Activated CD4-positive, alpha-beta T cell treated with anti-CD3 and anti-CD28 coated beads, Interleukin-2, amount 50 U/mL, for 4 hours (primary cell): ENCODE results near the gene ANKS1B.
"Not testable (repeated sequence)": the region's sequence is repeated elsewhere in the genome, so short reads cannot be mapped to it uniquely, and the experiment has no call there.

ENCODE experiments used
- DNase-seq, 2 experiments: peaks; one replicate each; pipeline ENCODE4 v3.0.0-alpha.2; 2020

Gene ANKS1B

DNA sequence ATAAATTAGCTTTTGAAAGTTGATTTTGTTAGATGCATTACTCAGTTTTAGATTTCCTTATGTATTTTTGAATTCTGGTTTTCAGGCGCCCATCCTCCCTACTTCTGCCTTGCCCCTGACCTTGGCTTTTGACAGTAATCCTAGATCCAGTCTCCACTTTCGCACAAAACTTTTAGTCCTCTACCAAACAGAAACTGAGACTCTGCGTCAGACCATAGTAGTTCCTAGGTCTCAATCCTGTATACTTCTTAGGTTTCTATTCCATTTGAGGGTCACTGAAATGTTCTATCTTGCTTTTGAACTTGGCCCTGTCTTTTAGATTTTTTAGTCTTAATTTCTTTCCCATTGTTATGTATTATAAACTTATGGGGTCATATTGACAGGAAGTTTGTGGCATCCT, 645.1 kb downstream of the ANKS1B start:
- DNase-seq, result no peak

DNA sequence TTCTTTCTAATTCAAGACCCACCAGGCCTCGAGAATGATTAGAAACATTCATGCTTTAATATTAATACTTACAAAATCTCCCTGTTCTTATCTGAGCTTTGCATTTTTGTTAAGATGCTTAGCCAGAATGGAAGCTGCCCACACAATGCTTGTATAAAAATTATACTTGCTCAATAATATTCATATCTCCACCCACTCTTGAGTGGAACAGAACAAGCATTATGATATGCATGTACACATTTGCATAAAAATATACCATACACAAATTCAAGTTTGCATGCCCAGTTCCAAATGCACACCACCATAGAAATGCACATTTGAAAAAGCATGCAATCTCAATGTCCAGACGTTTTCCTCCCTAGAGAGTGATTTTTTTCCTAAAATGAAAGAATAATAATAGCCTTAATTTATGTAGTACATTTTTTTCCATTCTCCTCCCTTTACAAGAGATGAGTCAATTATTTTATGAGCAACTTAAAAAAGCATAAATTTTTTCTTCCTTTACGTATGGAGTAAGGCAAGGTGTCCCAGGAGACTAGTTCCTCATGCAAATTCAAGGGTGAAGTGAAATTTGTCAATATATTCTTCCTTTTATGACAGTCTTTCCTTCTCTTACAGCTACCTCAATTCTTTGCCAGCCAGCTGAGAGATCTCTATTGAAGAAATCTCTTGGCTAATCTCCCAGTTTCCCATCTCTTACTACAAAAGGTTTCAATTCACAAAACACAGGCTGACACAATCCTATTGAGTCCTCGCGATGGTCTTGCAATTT, 650.3 kb downstream of the ANKS1B start:
- DNase-seq, result no peak

DNA sequence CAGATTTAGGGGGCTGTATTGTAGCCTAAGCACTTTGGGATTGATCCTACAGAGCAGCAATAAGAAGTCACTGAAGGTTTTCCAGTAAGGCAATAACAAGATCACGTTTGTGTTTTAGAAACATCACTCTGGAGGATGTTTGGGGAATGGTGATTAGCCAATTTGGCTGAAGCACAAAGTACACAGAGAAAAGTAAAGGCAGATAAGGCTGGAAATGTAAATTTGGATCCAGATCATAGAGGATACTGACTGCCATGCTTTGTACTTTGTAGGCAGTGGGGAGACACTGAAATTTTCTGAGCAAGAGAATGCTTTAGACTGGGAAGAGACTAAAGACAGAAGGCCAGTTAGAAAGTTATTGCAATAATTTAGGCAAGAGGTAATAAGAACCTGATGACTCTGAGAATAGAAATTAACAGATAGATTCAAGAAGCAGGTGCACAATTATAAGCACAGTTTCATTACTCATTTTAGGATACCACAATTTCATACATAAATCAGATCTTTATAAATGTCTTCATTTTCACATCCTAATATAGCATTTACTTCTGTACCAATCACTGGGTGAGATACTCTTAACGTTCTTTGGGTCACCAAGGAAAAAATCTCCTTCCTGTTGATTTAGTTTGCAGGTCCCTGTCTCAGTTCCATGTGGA, 651.7 kb downstream of the ANKS1B start:
- DNase-seq, result no peak

- no peak for DNase-seq
Measured at GRCh38 chr12:99330216-99330615, 654.5 kb downstream of the ANKS1B start.

DNA sequence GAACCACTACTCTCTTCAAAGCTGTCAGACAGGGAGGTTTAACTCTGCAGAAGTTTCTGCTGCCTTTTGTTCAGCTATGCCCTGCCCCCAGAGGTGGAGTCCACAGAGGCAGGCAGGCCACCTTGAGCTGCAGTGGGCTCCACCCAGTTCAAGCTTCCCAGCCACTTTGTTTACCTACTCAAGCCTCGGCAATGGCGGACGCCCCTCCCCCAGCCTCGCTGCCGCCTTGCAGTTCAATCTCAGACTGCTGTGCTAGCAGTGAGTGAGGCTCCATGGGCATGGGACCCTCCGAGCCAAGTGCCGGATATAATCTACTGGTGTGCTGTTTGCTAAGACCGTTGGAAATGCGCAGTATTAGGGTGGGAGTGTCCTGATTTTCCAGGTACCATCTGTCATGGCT, 663.5 kb downstream of the ANKS1B start:
- not testable (repeated sequence) for DNase-seq

GRCh38 chr12:99311373-99311772, 673.4 kb downstream of the ANKS1B start:
- no peak for DNase-seq

GRCh38 chr12:99309812-99310211, 674.9 kb downstream of the ANKS1B start:
- DNase-seq, result no peak

- DNase-seq, result no peak
Measured at GRCh38 chr12:99302874-99303273, 681.9 kb downstream of the ANKS1B start.

GRCh38 chr12:99287136-99287535, 697.6 kb downstream of the ANKS1B start:
- no peak for DNase-seq

DNA sequence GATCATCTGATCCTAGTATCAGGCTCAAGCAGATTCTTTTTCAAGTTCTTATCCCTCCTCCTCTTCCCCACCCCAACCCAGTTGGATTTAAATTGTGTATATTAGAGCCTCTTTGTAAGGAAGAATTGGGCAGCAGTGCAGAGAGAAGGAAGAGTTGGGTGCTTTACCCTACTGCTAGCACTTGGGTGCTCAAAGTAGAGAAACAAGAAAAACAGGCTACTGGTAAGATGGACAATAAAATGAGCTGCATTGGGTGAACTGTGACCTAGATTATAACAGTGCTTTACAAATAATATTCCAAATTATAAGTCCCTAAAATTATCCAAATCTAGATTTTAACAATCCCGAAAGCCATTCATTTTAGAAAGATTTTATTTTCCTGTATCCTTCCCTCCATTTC, 700.6 kb downstream of the ANKS1B start:
- DNase-seq, result no peak

GRCh38 chr12:99282624-99283023, 702.1 kb downstream of the ANKS1B start:
- no peak for DNase-seq

DNA sequence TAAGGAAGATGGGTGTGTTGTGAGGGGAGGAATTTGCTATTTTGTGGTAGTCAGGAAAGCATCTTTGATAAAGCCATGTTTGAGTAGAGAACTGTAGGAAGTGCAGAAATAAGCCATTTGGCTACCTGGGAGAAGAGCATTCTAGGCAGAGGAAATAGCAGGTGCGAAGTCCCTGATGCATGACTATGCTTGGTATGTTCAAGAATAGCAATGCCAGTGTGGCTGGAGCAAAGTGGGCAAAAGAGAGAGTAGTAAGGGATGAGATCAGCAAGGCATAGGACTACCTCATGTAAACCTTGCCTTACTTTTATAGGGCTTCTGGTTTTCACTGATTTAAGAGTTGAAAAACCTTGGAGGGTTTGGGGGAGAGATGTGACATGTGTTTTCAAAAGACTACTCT, 702.6 kb downstream of the ANKS1B start:
- no peak for DNase-seq

DNA sequence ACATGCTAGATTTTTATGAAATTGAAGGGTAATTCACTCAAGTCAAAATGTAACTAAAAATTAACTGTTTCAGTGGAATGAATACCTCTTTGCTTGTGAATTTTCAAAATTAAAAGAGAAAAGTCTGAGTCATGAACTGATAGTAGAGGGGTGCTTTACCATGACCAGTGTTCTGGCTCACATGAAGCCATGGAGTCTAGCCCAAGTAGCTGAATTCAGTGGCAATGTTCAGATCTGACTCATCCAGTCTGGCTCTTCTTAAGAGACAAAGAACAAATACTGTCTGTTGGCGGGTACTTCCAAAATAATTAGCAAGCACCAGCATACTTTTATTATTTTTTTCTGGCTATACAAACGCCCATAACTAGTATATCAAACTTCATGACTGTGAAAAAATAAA, 703.5 kb downstream of the ANKS1B start:
- DNase-seq, result no peak

- no peak for DNase-seq
Measured at GRCh38 chr12:99278899-99279298, 705.8 kb downstream of the ANKS1B start.

DNA sequence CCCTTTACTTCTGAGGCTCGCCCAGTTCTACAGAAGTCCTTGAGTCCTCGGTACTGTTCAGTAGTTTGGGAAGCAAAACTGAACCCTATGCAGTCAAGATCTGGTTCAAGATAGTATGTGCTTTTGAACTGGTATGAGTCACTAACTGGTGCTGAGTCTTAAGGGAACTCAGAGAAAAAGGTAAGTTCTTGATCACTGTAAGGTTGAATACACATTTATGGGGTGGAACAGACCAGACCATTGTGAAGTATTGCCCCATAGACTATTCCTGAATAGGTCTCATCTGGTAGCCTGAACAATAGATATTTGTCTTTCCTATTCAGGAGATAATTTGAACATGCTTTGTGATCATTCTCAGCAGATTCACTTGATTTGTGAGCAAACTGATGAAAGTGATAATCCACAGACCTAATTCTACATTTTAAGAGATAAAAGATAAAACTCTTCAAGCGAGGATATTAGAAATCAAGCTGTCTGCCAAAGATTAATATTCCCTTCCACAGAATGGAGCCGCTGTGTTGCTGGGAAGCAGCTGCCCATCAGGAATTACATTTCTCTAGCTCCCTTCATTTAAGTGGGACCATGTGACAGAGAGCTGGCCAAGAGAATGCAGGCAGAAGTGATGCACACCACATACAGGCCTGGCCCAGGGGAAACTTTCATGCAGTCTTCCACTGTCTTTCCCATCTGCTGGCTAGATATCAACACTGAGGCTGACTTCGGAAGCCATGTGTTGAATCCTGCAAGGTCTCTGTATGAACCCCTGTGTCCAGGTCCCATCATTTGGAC, 707.0 kb downstream of the ANKS1B start:
- DNase-seq, result no peak

GRCh38 chr12:99271071-99271470, 713.7 kb downstream of the ANKS1B start:
- no peak for DNase-seq

GRCh38 chr12:99267038-99267437, 717.7 kb downstream of the ANKS1B start:
- DNase-seq, result no peak

GRCh38 chr12:99265648-99266047, 719.1 kb downstream of the ANKS1B start:
- no peak for DNase-seq

DNA sequence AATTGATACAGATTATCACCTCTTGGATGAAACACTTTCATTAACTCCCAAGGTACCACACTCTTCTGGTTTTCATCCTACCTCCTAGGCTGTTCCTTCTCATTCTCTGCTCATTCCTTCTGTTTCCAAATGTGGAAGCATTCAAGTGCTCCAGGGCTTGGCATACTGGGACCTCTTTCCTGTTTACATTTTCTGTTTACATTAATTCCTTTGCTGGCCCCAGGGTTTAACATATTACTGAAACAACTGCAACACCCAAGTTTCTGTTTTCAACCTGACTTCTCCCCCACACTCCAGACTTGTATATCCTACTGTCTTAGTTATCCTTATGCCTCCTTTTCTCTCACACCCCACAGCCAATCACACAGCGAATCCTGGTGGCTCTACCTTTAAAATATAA, 723.5 kb downstream of the ANKS1B start:
- DNase-seq, result no peak

DNA sequence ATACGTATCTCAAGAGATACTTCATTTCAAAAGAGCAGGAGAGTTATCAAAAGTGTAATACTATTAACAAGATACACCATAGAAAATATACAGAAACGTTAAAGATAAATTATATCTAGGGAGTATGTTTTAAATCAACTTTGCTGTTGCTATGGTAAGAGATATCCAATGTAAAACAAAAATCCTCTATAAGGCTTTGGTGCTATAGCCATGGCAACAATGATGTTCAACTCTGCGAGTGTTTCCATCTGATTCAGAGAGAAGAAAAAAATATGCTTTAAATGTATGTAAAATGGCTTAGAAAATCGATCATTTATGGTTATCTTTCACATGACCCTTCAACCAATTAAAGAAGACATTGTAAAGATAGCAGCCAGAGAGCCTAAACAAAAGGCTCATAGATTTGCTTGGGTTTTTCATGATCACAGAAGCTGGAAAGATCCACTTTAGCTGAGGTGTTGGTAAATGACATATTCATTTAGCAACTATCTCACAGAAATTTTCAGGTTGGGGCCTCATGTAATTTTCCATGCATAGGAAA, 724.2 kb downstream of the ANKS1B start:
- no peak for DNase-seq

- DNase-seq, result no peak
Measured at GRCh38 chr12:99259040-99259934, 725.4 kb downstream of the ANKS1B start.

DNA sequence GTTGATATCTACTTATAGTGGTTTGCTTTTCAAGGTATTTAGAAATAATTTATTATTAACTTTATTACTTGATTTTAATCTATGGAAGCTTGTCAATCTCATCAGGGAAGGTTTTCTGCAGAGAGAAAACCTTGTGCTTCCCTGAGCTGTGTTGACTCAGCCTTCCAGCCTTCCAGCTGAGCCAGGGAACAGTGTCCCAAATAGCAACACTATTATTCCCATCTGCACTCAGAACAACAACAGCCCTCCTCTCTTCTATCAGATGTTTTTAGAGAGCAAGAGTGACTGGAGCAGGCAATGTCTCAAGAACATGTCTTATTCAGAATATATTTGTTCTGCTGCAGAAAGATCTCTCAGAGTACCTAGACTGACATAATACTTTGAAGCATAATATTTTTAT, 727.1 kb downstream of the ANKS1B start:
- no peak for DNase-seq

- no peak for DNase-seq
Measured at GRCh38 chr12:99253068-99253467, 731.7 kb downstream of the ANKS1B start.
